OCI-LY7 (cell line): ENCODE results near the gene PSME4.
"Not testable (repeated sequence)": the region's sequence is repeated elsewhere in the genome, so short reads cannot be mapped to it uniquely, and the experiment has no call there.

Experiments
- EZH2phosphoT487 ChIP-seq: fragments of 200-600 bp; sonication (generic); IDR thresholded peaks from 2 replicates; pipeline ENCODE4 v1.6.1; 2018; ENCODE audit warnings: low read depth, borderline replicate concordance, mild to moderate bottlenecking, mixed run types, antibody characterized with exemption, low read length, moderate library complexity, mixed read lengths
- TF ChIP-seq, protein P1 (sequence below): fragments of 200-600 bp; sonication (generic); conservative IDR thresholded peaks from 2 replicates; pipeline ENCODE4 v1.5.1; 2014; ENCODE audit warnings: mild to moderate bottlenecking, antibody characterized with exemption, low read length, moderate library complexity, mixed read lengths

GRCh38 chr2:53829980-53830290, 140.9 kb downstream of the PSME4 start:
- TF ChIP-seq, protein P1, sequence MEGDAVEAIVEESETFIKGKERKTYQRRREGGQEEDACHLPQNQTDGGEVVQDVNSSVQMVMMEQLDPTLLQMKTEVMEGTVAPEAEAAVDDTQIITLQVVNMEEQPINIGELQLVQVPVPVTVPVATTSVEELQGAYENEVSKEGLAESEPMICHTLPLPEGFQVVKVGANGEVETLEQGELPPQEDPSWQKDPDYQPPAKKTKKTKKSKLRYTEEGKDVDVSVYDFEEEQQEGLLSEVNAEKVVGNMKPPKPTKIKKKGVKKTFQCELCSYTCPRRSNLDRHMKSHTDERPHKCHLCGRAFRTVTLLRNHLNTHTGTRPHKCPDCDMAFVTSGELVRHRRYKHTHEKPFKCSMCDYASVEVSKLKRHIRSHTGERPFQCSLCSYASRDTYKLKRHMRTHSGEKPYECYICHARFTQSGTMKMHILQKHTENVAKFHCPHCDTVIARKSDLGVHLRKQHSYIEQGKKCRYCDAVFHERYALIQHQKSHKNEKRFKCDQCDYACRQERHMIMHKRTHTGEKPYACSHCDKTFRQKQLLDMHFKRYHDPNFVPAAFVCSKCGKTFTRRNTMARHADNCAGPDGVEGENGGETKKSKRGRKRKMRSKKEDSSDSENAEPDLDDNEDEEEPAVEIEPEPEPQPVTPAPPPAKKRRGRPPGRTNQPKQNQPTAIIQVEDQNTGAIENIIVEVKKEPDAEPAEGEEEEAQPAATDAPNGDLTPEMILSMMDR = not testable (repeated sequence)
- not testable (repeated sequence) for TF ChIP-seq EZH2phosphoT487
